NCI-H128 (cell line): ENCODE measurements around the gene ATRNL1.
"Not testable (repeated sequence)": the region's sequence is repeated elsewhere in the genome, so short reads cannot be mapped to it uniquely, and the experiment has no call there.

Experiments
- DNase-seq: peaks from one replicate; lab custom pipeline; 2025; ENCODE audit not compliant: unreplicated experiment; lab: John Stamatoyannopoulos, UW

ATRNL1 gene

DNA sequence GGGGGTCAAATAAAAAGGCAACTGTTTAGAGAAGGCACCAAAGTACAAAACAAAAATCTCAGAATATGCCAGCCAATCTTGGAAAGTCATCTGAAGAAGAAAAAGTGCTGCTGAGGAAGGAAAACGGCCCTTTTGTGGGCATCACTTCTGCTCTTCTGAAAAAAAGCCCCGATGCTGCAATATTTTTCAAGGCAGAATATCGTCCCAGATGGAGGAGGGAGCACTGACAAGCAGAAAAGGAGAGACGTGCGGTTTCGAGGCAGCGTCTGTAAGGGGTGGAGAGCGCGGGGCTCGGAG, 959 bp upstream of the ATRNL1 start:
- DNase-seq, result no peak

GRCh38 chr10:115092555-115093285, 445 bp upstream of the ATRNL1 start:
- DNase-seq, result no peak

DNA sequence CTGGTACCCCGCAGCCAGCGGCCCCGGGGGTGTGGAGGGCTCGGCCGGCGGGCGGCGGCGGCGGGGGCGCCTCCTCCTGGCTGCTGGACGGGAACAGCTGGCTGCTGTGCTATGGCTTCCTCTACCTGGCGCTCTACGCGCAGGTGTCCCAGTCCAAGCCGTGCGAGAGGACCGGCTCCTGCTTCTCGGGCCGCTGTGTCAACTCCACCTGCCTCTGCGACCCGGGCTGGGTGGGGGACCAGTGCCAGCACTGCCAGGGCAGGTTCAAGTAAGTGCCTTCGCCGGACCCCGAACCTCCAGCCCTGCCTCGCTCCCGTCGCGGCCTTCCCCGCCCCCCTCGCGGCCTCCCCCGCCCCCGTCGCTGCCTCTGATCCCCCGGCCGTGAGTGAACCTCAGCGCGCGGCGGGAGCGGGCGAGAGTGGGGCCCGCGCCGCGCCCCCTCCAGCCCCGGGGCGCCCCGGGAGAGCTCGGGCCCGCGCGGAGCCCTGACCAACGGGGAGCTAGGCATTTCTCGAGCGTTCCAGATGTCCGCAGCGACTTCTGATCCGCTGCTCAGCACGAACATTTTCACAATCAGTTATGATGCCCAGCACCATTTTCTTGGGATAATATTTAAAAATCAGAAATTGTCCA, 727 bp downstream of the ATRNL1 start:
- DNase-seq, result no peak

- DNase-seq, result no peak
Measured at GRCh38 chr10:115094416-115095140, 1.4 kb downstream of the ATRNL1 start.

DNA sequence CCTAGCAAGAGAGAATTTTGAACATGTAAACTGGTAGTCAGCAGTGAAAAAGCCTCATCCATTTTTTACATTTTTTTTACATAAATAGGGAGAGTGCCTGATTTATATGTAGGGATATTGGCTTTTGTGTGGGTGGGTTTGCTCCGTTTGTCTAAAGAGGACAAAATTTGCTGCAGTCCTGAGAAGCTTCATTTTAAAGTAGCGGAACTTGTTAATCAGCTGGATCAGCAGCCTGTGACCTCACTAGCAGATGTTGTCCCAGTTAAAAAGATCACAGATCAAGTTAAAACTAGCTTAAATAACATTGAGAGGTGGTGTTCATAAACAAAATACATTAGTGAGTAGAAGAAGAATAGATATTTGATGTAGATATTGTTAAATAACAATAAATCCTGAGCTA, 2.6 kb downstream of the ATRNL1 start:
- no peak for DNase-seq

DNA sequence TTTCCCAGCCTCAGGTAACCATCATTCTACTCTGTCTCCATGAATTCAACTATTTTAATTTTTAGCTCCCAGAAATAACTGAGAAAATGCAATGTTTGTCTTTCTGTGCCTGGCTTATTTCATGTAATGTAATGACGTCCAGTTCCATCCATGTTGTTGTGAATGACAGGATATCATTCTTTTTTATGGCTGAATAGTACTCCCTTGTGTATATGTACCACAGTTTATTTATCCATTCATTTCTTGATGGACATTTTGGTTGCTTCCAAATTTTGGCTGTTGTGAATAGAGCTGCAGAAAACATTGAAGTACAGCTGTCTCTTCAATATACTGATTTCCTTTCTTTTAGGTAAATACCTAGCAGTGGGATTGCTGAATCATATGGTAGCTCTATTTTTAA, 10.5 kb downstream of the ATRNL1 start:
- no peak for DNase-seq

GRCh38 chr10:115105411-115105810, 12.2 kb downstream of the ATRNL1 start:
- DNase-seq, result not testable (repeated sequence)

DNA sequence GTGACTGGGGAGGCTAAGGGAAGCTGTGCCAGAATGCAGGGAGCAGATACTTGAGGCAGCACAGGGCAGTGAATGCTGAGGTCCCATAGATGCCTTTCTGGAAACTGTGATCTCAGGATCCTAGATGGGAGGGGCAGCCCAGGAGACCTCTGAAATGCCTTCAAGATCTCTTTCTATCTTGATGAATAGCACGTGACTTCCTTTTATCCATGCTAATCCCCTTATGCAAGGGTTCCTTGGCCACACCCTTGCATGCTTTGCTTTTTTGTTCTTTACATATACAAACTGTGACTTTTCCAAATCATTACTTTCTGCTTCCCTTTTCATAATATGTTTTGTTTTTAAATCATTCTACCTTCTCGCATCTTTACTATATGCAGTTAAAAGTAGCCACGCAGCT, 14.7 kb downstream of the ATRNL1 start:
- DNase-seq, result no peak

GRCh38 chr10:115117301-115117700, 24.1 kb downstream of the ATRNL1 start:
- DNase-seq, result no peak

GRCh38 chr10:115118346-115118745, 25.2 kb downstream of the ATRNL1 start:
- no peak for DNase-seq

DNA sequence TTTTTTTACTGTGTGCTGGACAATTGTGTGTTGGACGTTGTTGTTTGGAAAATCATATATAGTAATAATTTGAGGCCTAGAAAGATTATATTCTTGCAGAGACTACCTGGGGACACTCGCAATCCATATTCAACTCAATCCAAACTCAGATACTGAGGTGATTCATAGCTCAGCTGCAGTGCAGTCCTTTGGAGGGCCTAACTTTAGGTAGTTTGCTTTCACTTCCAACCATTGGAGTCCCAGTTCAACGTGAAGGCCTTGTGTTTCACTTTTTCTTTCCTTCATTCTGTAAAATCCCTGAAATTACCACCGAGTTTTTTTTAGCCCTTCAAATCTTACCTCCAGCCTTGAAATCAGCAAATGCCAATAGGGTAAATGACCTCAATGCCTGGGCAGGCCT, 32.3 kb downstream of the ATRNL1 start:
- DNase-seq, result no peak

GRCh38 chr10:115129752-115130151, 36.6 kb downstream of the ATRNL1 start:
- DNase-seq, result no peak

- DNase-seq, result no peak
Measured at GRCh38 chr10:115136616-115137015, 43.5 kb downstream of the ATRNL1 start.

DNA sequence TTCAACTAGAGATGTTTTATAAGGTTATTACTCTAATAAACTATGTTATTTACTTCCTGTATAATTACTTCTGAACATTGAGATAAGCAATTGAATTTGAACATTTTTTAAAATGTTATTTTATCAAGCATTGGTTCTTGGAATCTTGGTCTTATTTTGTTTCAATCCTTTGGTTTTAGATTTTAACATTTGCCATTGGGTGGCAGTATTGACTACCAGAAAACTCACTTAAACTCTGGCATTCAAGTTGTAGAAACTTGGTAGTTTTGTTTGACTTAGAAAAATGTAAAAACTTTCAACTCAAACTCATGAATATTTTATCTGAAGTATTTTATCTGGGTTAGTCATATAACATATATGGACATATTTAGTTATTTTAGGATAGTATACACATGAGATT, 48.1 kb downstream of the ATRNL1 start:
- DNase-seq, result no peak

DNA sequence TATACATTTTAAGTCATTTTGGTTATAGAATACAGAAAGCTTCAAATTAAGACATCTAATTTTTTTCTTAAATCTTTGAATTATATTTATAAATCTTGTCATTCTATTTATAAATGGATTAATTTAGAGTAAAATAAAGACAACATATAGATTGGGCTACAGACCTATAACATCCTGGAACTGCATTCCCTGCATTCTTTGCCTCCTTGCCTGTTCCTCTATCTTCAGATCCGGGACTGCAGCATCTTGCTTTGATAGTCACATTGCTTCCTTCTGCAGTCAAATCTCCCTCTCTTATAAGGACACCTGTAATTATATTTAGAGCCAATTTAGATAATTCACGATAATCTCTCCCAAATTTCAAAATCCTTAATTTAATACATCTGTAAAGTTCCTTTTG, 64.2 kb downstream of the ATRNL1 start:
- no peak for DNase-seq

DNA sequence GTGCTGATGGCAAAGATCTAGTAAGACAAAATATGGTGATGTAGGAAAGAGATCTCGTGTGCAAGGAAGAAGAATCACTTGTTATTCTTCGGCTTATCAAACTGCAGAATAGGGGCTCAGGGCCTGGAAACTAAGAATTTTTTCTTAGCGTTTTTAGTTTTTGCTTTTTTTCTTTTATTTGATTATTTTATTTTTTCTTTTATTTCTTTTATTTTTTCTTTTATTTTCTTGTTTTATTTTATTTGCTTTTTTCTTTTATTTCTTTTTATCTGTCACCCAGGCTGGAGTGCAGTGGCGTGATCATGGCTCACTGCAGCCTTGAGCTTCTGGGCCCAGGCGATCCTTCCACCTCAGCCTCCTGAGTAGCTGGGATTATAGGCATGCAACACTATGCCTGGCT, 70.0 kb downstream of the ATRNL1 start:
- DNase-seq, result no peak

- DNase-seq, result no peak
Measured at GRCh38 chr10:115164220-115164619, 71.1 kb downstream of the ATRNL1 start.

- no peak for DNase-seq
Measured at GRCh38 chr10:115167751-115168150, 74.6 kb downstream of the ATRNL1 start.

- DNase-seq, result no peak
Measured at GRCh38 chr10:115171392-115171960, 78.3 kb downstream of the ATRNL1 start.

GRCh38 chr10:115173915-115174443, 80.8 kb downstream of the ATRNL1 start:
- DNase-seq, result no peak

GRCh38 chr10:115207276-115207675, 114.1 kb downstream of the ATRNL1 start:
- DNase-seq, result not testable (repeated sequence)

GRCh38 chr10:115209133-115209532, 116.0 kb downstream of the ATRNL1 start:
- no peak for DNase-seq
